ENCODE data around the gene SMAD6. TPM values are rescaled to one million over a fixed set of nuclear protein-coding genes. Genes with fewer than 3 reads are reported as not detected.

The SMAD6 gene
- total and polyA plus RNA-seq, 9 of the 15 experiments (the other 6 are each of a cell fraction or from before 2014, with no cell fraction given): 0.10 to 15.5 (median 3.7) TPM

DNA sequence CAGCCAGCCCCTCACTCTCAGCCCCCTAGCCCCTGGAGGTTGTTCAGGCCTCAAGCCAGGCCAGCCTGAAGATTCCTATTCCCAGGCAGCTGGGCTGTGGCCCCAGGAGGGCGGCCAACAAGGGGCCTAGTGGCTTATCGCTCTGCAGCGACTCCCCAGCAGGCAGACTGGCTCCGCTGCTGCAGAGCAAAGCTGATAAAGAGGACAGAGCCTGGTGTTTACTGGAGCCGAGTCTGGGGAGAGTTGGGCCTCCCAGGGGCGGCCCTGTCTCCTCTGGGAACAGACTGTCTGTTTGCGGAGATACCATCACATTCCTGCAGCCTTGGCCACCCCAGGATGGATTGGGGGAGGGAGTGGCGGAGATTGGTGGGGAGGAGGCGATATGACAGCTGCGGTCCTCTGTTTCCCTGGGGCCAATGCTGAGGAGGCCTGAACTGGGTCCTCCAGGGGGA is 22.4 kb upstream of the SMAD6 start (continued):
- no peak for TF ChIP-seq PATZ1 (CRISPR knock-in tag; IDR thresholded peaks at IDR 0.05; ENCODE audit: borderline replicate concordance)
- TF ChIP-seq, protein P1, sequence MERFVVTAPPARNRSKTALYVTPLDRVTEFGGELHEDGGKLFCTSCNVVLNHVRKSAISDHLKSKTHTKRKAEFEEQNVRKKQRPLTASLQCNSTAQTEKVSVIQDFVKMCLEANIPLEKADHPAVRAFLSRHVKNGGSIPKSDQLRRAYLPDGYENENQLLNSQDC (CRISPR knock-in tag; IDR thresholded peaks at IDR 0.05): no peak
- TF ChIP-seq NFATC3 (IDR thresholded peaks at IDR 0.05): peak; percentile 40; the same call in 1 of the 2 replicates
- no peak for TF ChIP-seq GABPB2 (CRISPR knock-in tag; conservative IDR thresholded peaks at IDR 0.05)
- TF ChIP-seq ZKSCAN1 (IDR thresholded peaks at IDR 0.05; ENCODE audit: low read depth, low read length): peak; percentile 72; the same call in 1 of the 2 replicates
- TF ChIP-seq TGIF2 (CRISPR knock-in tag; IDR thresholded peaks at IDR 0.05): no peak
- peak; percentile 96 to 97 for TF ChIP-seq FOXK2 (conservative IDR thresholded peaks at IDR 0.05 in 1 of 2, IDR thresholded peaks at IDR 0.05 in 1 of 2; ENCODE audit: low read depth in 2 of 2)
- TF ChIP-seq ZEB2 (IDR thresholded peaks at IDR 0.05): peak; percentile 76
- no peak for TF ChIP-seq HMGXB4 (CRISPR knock-in tag; IDR thresholded peaks at IDR 0.05)
- no peak for TF ChIP-seq HCFC1 (IDR thresholded peaks at IDR 0.05; ENCODE audit: low read depth, low read length)
- no peak for TF ChIP-seq ZNF174 (CRISPR knock-in tag; IDR thresholded peaks at IDR 0.05)
- TF ChIP-seq DIDO1 (tag; IDR thresholded peaks at IDR 0.05; ENCODE audit: low read depth): no peak
- no peak for TF ChIP-seq RFX1 (IDR thresholded peaks at IDR 0.05)
- no peak for TF ChIP-seq COPS2 (conservative IDR thresholded peaks at IDR 0.05)
- no peak for TF ChIP-seq BMI1 (IDR thresholded peaks at IDR 0.05; ENCODE audit: low read length)
- no peak for TF ChIP-seq NFXL1 (CRISPR knock-in tag; IDR thresholded peaks at IDR 0.05)
- no peak for TF ChIP-seq PTTG1 (tag; IDR thresholded peaks at IDR 0.05; ENCODE audit: low read depth)
- TF ChIP-seq LARP7 (IDR thresholded peaks at IDR 0.05): no peak
- no peak for TF ChIP-seq ZBTB49 (CRISPR knock-in tag; IDR thresholded peaks at IDR 0.05; ENCODE audit: borderline replicate concordance)
- TF ChIP-seq, protein P2, sequence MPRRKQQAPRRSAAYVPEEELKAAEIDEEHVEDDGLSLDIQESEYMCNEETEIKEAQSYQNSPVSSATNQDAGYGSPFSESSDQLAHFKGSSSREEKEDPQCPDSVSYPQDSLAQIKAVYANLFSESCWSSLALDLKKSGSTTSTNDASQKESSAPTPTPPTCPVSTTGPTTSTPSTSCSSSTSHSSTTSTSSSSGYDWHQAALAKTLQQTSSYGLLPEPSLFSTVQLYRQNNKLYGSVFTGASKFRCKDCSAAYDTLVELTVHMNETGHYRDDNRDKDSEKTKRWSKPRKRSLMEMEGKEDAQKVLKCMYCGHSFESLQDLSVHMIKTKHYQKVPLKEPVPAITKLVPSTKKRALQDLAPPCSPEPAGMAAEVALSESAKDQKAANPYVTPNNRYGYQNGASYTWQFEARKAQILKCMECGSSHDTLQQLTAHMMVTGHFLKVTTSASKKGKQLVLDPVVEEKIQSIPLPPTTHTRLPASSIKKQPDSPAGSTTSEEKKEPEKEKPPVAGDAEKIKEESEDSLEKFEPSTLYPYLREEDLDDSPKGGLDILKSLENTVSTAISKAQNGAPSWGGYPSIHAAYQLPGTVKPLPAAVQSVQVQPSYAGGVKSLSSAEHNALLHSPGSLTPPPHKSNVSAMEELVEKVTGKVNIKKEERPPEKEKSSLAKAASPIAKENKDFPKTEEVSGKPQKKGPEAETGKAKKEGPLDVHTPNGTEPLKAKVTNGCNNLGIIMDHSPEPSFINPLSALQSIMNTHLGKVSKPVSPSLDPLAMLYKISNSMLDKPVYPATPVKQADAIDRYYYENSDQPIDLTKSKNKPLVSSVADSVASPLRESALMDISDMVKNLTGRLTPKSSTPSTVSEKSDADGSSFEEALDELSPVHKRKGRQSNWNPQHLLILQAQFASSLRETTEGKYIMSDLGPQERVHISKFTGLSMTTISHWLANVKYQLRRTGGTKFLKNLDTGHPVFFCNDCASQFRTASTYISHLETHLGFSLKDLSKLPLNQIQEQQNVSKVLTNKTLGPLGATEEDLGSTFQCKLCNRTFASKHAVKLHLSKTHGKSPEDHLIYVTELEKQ (CRISPR knock-in tag; IDR thresholded peaks at IDR 0.05): no peak

All from K562 (cell line).